LHCN-M2 (cell line): ENCODE results near the gene CD8B. TPM values are rescaled to one million over a fixed set of nuclear protein-coding genes. Genes with fewer than 3 reads are reported as not detected.
"Not testable (repeated sequence)": the region's sequence is repeated elsewhere in the genome, so short reads cannot be mapped to it uniquely, and the experiment has no call there.

Source experiments
- DNase-seq: peaks from one replicate; pipeline ENCODE4 v3.0.0-alpha.2; 2012; ENCODE audit warnings: low read depth
- polyA plus RNA-seq: library from polyadenylated mRNA; unstranded; fragments of >200 nt; gene quantifications from one replicate; pipeline ENCODE4 v1.2.1, GENCODE V29; 2012; ENCODE audit warnings: missing spikeins
- total RNA-seq: library from RNA; depleted of rRNA; stranded (reverse); fragments of >200 nt; gene quantifications from 2 replicates; pipeline ENCODE4 v1.2.3, GENCODE V29; 2014; rRNA removed

The CD8B gene
- not detected in 2 replicates for total RNA-seq
- not detected for polyA plus RNA-seq

DNA sequence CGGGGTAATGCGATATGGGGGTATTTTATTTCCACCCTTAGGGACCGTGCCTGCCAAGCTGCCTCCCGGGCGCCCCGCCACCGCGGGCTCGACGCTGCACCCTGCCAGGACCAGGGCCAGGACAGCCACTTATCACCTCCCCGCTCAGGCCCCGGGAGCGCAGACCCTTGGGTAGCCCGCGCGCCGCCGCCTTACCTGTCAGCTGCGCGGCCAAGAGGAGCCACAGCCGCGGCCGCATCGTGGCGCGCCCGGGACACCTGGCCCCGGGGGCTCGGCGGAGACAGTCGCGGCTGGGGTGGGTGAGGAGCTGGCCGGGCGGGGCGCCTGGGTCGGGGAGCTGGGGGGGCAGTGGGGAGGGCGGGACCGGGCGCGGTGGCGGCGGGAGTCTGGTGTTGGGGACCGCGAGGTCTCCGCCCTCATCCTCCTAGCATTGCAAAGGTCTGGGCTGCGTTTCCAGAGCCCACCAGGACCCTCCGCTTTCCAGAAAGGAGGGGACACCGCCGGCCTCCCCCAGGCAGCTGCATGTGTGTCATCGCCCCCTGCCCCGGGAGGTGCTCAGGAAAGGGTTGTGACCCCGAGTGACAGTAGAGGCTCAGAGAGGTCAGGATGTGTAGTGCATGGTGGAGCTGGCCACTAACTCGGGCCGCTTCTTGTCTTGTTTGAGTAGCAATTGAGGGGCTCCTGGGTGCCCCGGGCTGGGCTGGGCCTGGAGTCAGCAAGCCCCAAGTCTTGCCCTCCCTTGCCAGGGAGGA, at the start of gene CD8B:
Gene CD8B, minus strand, starts transcription at position 259 of the 752 bp plus-strand sequence. Its CDS starts 21 bp downstream, at position 238.
- not testable (repeated sequence) for DNase-seq

DNA sequence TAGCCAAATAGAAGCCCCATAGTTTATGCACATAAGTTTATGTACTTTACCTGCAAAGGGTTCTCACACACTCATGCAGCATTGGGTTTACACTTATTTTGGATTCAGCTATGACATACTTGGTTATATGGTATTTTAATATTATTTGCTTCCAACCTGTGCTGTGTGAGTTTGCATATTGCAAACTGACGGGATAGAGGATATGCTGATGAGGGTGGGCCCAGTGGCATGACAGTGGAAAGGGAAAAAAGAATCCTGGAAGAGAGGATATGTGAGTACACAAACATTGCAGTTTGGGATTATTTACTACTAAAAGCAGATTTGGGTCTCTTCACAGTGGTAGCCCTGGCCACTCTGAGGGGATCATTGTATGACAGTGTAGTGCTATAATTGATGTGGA, 44.2 kb upstream of the CD8B start:
- not testable (repeated sequence) for DNase-seq

DNA sequence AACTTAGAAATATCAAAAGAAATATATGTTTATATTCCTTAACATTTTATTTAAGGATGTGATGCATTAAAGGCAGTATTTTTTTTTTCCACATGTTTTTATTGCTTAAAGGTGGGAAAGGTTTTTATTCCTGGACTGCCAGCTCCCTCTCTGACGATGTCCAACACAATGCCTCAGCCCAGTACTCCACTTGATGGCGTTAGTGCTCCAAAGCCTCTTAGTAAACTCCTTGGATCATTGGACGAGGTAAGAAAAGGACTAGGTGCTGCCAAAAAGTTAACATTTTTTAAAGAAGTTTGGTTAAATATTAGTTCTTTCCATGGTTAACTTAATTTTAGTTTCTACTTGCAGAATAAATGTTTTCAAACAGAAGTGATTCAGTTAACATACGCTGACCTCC, 39.0 kb upstream of the CD8B start:
- peak; percentile 0 for DNase-seq

DNA sequence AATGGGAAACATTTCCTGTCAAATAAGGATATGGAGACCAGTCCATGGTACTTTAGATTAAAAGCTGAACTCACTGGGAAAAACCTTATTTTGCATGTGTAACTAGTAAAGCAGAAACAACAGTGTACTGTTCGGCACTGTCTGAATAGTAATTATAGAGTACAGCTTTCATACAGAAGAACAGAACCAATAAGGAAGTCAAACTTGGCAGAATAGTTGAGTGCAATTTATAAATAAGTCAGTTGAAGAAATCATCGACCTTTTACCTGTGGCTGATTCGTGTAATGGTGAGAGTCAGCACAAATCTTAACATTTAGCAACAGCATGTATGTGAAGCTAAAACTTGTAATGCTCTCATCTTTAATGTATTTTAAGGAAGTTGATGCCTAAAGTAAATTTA, 24.3 kb upstream of the CD8B start:
- not testable (repeated sequence) for DNase-seq

DNA sequence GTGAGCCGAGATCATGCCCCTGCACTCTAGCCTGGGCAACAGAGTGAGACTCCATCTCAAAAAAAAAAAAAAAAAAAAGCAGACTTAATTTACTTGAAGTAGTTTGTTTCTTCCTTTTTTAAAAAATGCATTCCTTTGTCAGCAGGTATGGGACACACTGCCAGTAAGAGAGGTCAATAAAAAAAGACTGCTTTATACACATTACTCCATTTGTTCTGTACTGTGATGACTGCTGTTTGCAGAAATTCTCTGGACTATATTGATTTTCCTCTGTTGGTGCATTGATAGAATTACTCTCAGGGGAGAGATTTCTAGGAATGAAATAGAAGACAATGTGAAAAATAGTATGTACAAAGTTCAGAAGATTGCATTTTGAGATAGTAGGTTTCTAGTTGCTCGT, 21.2 kb upstream of the CD8B start:
- DNase-seq: not testable (repeated sequence)

DNA sequence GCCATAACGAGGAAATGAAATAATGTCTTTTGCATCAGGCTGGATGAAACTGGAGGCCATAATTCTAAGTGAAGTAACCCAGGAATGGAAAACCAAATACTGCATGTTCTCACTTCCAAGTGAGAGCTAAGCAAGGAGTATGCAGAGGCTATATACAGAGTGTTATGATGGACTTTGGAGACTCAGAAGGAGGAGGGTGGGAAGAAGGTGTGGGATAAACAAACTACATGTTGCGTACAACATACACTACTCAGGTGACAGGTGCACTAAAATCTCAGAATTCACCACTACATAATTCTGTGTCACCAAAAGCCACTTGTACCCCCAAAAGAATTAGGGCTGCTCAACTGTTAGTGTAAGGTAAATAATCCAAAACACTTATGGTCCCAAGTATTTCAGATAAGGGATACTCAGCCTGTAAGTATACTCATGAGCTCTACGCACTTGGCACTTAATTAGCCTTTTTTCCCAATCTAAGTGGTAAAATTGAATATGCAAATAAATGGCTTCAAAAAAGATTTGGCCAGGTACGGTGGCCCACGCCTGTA, 20.5 kb upstream of the CD8B start:
- not testable (repeated sequence) for DNase-seq

DNA sequence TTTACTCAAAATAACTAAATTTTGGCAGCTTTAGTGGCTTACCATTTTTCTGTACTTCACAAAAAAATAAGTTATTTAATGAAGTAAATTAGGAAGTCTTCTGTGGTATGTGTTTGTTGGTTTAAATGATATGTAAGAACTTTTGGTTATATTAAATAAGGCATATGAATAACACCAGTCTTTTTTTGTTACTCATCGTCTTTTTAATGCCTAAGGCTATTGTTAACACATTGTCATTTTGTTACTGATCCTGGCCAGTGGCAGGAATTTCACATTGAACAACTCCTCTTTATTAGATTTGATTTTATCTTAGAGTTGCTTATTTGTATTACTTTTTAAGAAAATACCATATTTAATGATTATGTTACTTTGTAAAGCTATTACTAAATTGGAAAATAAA, 17.3 kb upstream of the CD8B start:
- DNase-seq: not testable (repeated sequence)

DNA sequence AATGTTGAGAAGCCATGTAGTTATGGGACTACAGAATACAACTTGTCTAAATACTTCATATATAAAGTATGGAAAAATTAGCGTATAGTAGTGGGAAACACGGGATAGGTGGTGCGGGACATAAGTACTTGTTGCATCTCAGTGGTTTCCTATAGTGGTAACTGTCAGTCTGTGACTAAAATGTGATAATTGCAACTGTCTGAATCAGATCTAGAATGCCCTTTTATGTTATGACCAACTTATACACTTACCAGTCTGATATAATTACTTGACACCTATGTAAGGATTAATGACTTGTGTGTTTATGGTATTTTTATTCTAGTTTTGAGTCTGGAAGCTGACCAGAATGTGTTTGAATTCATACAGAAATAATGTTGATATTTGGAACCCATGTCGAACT, 9.3 kb upstream of the CD8B start:
- DNase-seq: not testable (repeated sequence)

DNA sequence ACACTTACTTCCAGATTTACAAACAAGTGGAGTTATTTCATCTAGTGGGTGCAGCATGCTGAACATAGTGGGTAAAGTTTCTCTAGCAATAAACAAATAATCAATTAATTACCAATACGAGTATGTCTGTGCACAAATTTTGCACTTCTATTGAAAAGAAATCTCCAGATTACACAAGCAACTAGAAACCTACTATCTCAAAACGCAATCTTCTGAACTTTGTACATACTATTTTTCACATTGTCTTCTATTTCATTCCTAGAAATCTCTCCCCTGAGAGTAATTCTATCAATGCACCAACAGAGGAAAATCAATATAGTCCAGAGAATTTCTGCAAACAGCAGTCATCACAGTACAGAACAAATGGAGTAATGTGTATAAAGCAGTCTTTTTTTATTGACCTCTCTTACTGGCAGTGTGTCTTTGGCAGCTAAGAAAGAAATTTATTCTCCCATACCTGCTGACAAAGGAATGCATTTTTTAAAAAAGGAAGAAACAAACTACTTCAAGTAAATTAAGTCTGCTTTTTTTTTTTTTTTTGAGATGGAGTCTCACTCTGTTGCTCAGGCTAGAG, 7.3 kb upstream of the CD8B start:
- DNase-seq: not testable (repeated sequence)

DNA sequence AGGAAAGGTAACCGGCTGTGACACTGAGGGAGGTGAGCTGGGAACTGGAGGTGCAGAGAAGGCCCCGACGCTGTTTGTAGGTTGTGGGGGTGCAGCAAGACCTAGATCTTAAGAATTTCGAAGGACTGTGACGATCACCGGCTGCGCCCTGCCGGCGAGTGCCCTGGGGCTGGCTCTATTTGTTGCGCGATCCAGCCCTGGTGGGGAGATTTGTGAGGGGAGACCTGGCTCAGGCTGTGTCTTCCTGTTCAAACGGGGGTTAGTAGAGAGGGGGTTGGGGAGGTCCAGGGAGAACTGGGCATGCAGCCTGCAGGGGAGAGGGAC, 656 bp upstream of the CD8B start:
- not testable (repeated sequence) for DNase-seq

DNA sequence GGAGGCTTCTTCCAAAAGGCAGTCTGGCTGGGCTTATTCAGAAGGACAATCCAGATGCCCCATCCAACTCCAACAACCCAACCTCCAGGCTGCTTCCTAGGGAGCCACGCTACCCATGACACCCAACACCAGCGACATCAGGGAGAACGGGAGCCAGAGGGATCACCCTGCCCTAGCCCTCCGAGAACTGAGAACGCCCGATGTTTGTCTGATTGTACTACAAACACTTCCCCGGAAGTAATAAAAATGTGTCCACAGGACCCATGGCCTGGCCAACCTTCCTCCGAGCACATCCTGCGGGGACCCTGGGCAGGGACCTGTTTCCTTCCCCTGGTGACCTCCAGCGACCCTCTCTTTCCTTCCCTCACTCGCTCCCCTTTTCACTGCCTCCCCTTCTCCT, 511 bp downstream of the CD8B start:
- not testable (repeated sequence) for DNase-seq

DNA sequence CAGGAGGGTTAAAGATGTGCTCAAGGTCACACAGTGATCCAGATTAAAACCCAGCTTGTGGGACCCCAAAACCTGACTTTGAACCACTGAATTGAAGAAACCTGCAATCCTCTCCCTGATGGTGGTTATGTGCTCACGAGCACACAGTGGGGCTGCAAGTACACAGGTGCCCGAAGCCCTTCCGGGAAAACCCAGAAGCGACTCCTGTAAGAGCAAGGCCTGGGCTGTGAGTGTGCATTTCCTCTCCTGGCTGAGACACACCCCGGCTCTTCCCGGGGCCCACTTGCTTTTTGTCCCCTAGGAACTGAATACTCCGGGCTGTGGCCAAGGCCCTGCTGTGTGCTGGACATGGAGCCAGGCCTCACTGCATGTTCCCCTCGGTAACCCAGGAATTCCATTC, 1.1 kb downstream of the CD8B start:
- DNase-seq: not testable (repeated sequence)

DNA sequence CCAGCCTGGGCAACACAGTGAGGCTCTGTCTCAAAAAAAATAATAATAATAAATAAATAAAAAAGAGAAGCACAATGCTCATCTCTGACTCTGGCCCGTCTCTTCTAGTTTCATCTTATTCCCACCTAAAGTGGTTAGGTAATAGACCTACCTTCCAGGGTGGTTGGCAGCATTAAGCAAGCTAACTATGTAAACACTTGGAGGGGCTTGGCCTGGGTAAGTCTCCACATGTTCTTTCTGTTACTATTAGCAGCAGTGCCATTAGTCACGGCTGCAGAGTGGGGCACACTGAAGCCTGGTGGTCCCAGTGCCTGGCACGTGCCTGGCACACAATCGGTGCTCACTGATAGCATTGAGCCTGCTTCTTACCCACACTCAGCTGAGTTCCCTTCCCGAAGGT, 4.0 kb downstream of the CD8B start:
- DNase-seq: not testable (repeated sequence)

DNA sequence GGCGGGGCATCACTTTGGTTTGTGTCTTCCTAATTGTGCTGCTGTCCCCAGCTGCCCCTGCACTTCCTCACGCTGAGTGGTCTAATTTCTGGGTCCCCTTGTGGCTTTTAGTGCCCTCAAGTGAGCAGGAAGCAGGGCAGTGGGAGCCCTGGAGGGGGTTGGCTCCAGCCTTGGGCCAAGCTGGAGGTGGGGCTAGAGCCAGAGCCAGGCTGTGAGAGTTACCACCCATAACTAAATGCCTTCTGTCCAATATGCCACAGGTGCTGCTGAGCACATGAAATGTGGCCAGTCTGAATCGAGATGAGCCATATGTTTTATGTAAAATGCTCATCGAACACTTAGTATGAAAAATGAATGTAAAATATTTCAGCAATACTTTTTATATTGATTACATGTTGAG, 5.2 kb downstream of the CD8B start:
- DNase-seq: not testable (repeated sequence)

DNA sequence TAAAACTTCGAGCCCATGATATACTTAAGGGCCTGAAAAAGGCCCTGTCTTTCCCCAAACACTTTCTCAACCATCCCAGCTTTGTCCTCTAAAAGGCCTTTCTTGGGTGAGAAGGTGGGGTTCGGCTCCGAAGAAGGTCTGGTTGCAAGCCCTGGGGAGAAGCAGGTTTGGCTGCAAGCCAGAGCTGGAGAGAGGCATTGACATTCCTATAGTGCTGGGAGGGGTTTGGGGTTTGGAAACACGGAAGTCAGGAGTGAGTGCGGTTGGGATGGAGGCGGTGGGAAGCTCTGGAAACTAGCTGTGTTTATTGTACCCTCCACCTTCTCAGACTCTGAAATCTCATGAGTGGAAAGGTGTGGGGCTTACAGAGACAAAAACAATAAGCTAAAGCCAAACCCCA, 5.7 kb downstream of the CD8B start:
- DNase-seq: not testable (repeated sequence)

DNA sequence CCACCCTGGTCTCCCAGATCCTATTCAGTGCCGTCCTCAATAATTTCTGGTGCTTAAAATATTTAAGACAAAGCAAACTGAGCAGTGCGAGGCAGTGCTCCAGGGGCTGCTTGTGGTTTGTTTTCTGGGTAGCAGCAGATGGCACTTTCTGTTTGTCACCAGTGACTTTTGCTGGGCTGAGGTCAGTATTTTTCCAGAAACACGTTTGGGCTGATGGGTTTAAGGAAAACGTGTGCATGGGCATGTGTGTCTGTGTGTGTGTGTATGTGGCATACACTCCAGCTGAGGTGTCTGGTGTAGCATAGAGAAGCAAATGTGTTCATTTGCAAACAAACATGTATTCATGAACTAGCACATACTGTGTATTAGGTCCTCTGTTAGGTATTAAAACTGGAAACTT, 10.1 kb downstream of the CD8B start:
- DNase-seq: not testable (repeated sequence)

DNA sequence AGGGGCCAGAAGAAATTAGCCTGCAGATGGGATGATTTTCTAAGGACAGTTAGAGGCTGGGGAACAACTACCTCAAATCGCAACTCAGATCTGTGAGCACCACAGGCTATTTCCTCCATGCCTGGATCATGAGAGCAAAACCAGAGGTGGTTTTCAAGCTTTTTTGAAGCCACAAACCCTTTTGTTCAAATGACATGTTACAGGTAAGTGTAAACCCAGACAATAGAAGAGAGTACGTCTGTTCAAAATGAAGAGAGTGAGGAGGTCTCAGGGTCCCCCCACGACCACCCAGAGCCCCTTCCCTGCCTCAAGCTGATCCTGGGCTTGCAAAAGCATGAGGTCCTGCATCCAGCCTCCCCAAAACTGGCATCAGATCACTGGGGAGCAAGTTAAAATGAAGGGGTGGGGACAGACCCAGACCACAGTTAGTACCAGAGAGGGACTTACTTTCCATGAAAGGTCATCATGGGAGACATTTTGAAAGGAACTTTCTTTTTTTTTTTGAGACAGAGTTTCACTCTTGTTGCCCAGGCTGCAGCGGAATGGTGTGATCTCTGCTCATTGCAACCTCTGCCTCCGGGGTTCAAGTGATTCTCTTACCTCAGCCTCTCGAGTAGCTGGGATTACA, 19.0 kb downstream of the CD8B start:
- not testable (repeated sequence) for DNase-seq

DNA sequence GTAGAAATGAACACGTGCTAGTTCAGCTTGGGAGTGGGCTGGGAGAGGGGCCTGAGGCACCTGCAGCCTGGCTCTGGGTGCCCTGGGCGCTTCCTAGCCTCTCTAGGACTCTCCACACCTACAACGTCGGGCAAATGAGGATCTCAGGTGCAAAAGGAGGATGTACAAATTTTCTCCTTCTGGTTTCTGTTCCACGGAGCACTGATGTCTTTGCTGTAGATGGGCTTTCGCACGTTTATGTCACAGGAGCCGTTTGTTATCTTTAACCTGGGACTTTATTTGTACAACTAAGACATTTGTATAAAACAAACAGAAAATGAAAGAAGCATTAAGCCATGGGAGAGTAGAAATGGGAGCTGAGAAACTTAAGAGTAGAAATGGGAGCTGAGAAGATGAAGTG, 20.4 kb downstream of the CD8B start:
- DNase-seq: not testable (repeated sequence)

DNA sequence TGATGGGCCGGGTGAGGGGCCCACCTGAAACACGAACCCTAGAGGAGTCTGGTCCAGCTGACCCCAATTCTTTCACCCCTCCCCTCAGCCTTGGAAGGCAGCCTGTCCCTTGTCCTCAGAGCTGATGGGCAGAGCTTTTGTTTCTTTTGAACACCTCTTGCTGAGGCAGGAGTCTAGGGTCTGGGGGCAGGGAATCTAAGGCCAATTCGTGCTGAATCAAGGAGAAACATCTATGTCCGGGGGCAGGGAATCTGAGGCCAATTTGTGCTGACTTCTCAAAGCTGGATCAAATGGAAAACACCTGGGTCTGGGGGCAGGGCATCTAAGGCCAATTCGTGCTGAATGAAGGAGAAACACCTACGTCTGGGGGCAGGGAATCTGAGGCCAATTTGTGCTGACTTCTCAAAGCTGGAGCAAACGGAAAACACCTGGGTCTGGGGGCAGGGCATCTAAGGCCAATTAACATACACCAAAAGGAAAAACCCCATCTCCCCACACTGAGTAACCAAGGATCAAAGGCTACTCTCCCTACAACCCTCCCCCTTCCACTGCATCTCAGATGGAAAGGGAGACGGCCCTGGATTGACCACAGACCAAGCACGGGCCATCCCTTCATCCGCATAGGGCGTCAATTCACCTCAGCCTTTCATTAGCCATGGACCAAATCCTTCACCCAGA, 21.7 kb downstream of the CD8B start:
- not testable (repeated sequence) for DNase-seq

DNA sequence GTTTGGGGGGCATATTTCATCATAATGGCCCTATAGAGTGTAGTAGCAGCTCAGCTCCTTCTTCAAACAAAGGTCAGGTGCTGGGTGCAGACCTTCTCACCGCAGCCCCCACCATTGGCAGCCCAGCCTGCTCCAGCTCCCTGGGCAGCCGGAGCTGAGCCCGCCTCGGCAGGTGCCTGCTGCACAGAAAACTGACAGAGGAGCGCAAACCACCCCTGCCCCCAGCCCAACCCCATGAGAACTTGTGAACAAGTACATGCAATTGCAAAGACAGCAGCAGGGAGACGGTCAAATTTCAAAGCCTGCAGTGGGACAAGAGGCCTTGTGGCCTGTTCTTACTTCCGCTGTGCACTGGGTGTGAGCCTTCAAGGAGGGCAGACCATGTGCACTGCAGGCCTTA, 22.2 kb downstream of the CD8B start:
- DNase-seq: not testable (repeated sequence)

DNA sequence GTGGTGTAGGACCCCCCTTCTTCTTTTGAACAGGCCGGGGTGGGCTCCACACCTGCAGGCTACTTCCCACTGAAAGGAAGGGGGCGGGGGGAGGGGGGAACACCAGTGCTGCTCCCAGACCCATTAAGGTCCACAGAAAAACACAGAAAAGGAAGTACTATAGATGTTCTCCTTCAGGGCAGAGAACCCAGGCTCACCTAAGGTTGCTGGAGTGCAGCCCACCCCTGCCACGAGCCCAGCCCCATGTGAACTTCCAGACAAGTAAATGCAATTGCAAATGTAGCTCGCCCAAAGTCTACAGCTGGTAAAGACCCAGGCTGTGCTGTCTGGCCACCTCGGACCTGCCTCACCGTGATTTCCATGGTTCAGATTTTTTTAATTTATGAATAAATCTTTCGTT, 24.0 kb downstream of the CD8B start:
- not testable (repeated sequence) for DNase-seq
